ENCODE data around the gene GSTO2.

GSTO2 gene

DNA sequence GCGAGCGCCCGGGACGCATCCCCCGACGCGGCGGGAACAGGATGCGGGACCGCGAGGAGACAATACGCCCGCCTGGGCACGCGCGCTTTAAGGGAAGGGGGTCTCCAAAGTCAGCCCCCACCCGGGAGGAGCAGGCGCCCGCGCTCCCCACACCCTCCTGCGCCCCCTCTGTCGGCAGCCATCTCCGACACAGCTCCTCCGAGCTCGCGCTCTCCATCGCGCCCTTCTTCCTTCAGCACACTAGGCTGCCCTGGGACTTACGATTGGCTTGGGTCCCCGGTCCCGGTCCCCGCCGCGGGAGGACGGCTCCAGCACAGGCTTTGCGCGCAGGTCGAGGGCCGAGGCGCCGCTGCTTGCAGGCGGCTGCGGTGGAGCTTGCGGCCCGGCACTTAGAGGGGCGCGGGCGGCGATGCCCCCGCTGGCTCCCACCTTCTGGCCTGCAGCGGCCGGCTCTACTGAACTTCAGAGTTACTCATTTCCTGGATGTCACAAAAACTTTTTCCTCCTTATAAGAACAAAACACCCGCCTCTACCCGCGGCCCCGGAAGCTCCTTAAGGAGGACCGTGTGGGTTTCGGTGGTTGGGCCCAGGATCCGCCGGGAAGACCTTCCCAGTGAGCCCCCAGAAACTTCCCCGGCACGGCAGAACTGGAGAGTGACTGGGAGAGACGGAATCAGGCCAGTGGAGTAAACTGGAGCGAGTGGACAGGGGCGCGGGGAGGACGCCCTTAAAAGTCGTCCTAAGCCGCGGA is 69.2 kb downstream of the GSTO2 start, which contains the start of gene ITPRIP:
TSS of gene ITPRIP (minus strand) at position 481 of the 751 bp plus-strand sequence. CDS start 22,414 bp downstream, outside the sequence.
- DNase-seq = peak in 39 of 56 donors; percentile 32 to 82 (median 63)

DNA sequence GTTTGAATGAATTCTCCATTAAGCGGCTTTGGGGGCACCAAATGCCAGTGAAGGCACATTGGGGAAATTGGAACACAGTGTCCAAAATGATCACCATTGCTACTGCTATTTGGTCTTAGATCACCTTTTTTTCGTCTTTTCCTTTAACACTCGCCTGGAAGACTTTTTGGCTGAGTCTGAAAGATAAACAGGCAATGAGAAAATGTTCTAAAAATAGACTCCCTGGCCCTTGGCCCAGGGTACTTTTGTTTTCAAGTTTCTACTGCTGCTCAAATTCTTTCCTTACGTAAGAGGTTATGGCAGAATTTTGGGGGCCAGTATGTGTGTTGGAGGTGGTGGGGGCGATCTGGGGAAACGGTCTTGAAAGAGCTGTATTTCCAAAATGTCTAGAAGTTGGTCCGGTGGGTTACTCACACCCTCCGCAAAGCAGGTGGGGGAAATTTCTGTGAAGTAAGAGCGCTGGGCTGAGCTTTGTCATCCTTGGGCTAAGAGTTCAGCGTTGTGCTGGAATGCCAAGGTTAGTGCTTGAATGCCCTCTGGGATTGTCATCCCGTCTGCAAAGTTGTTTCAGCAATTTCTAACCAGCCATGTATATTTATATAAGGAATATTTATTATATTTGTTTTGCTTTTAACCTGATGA is 70.6 kb downstream of the GSTO2 start:
- peak in 2 of 56 donors; percentile 25 to 26 for DNase-seq

DNA sequence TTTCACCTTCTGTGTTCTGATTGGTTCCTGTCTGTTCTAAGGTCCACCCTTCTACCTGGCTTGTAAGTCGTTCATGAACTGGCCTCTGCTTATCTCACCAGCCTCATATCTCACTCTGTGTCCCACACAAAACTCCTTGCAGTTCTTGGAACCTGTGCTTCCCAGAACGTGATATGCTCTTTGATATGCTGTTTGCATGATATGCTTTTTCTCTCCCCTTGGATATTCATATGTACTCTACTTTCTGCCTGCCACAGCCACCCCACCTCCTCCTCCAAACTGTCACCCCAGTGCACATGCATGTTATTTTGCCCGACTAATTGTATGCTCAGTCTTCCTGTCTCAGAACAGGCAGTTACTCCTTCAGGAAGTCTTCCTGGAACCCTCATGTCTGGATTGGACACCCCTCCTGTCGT is 71.1 kb downstream of the GSTO2 start:
- DNase-seq = no peak

DNA sequence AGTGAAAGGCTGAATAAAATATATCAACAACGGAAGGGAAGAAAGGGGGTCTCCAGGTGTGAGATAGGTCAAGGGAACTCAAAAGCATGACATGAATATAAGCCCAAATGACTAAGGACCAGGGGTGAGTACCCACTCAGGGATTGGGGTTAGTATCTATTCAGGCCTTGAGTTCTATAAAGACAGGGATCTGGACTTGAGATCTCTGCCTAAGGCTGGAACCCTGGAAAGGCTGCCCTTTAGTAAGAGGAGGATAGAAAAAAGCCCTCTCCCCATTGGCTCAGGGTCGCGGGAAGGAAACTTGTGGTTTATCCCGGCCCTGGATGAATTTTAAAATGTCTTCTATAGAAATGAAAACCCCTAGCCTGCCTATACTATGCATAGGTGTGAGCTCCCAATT is 71.7 kb downstream of the GSTO2 start:
- DNase-seq = no peak

DNA sequence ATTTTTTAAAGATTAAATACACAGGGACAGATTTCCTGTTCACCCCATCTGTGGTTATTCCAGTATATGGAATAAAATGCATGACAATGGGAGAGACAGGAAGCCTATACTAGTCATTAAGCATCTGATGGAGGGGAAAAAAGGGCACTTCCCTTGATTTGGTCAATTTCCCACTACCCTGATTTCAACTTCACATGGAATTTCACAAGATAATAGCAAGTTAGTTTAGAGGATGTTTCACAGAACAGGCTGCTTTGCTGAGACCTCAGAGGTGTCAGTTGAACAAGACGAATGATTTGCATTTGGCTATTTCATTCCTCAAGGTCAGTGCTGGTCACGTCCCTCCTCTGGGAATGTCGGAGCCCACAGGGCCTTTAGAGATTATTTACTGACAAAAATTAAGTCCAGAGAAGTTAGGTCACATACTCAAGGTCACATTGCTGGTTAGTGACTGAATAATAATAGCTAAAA is 74.0 kb downstream of the GSTO2 start:
- no peak for DNase-seq

DNA sequence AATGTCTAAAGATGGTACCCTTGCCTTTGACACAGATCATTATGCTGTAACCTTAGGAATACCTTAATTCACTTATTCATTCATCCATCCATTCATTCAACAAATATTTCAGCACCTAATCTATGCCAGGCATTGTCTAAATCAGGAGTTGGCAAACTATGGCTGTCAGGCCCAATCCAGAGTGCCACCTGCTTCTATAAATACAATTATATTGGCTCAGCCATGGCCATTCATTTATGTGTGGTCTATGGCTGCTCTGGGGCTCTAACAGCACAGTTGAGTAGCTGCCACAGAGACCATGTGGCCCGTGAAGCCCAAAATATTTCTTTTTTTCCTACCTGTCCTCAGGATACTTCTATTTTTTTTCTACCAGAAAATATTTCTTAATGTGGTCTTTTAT is 75.2 kb downstream of the GSTO2 start:
- no peak for DNase-seq

DNA sequence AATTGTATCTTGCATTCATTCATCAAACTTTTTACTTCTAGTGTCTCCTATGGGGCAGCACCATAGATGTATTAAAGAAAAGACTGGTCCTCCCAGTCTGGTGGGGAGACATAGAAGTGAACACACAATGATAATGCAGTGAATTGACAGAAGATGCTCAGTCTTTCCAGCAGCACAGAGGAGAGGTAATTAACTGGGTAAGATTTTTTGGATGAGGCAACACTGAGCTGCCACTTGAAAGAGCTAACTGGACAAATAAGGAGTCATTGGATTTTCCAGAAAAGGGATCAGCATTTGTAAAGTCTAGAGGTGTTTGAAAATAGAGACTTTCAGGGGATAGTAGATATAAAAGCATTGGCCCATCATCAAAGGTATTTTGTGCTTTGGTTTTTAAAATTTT is 76.5 kb downstream of the GSTO2 start:
- DNase-seq = no peak

DNA sequence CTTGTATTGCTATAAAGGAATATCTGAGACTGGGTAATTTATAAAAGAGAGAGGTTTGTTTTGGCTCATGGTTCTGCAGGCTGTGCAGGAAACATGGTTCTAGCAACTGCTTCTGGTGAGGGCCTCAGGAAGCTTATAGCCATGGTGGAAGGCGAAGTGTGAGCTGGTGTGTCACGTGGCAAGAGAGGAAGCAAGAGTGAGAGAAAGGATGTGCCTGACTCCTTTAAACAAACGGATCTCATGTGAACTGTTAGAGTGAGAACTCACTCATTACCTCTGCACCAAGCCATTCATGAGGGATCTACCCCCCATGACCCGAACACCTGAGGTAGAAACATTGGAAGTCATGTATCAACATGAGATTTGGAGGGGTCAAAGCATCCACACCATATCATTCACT is 77.0 kb downstream of the GSTO2 start:
- no peak for DNase-seq

DNA sequence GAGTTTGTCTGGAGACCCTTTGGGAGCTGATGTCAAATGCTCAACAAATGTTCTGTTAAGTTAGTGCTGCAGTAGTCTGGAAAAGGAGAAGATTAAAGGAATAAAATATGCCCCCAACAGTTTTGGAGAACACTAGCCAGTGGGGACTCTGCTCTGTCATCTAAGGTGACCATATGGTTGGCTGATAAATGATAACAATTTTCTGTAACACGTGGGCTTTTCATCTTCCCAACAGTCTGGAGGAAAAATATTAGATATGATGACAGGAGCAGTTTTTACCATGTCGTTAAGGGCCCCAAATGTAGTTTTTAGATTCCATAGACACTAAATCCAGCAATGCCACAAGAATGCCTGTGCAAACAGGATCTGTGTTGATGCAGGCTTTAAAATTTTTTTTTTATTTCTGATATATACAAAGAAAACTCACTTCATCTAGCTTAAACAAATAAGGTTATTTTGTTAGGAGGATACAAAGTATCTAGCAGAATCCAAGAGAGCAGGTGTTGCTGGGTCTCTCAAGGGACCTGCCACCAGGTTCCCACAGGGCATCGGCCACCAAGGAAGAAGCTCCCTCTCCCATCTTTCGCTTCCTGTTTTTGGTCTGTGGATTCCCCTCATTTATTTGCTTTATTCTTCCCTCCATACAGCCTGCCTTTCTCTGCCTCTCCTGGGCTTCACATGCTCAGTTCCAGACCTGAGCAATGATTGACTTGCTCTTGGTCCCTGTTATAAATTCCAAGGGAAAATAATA is 78.5 kb downstream of the GSTO2 start:
- DNase-seq = no peak

DNA sequence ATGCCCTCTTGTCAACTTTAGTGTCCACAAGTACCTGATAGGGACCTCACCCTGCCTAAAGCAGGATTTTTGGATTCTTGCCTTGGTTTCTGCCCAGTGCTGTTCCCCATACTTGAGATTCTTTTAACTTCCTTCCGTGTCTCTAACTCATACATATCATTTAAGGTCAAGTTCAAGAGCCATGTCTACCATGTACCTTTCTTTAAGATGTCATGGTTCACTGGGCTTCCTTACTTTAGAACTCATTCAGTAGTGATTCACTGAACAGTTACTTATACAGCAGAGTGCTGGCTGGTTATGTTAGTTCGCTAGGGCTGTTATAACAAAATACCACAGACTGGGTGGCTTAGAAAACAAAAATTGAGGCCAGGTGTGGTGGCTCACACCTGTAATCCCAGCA is 79.6 kb downstream of the GSTO2 start:
- DNase-seq = no peak

DNA sequence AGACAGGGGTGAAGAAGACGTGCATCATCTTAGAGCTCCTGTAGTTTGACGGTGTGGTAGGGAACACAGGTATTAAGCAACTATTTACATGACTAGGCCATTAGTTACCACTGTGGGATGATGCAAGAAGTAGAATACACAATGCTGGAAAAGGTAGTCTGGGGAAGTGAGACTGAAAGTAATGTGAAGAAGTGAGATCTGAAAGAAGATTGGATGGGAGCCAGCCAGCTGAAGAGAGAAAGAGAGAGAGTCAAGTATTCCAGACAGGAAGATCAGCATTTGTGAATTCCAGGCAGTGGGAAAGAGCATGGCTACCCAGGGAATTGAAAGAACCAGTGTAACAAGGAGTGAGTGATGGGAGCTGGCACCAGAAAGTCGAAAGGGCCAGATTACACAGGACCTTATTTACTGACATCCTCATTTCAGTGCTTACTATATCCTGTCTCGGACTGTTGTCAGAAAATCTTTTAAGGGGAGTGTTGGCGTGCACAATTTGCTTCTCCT is 80.7 kb downstream of the GSTO2 start:
- no peak for DNase-seq

DNA sequence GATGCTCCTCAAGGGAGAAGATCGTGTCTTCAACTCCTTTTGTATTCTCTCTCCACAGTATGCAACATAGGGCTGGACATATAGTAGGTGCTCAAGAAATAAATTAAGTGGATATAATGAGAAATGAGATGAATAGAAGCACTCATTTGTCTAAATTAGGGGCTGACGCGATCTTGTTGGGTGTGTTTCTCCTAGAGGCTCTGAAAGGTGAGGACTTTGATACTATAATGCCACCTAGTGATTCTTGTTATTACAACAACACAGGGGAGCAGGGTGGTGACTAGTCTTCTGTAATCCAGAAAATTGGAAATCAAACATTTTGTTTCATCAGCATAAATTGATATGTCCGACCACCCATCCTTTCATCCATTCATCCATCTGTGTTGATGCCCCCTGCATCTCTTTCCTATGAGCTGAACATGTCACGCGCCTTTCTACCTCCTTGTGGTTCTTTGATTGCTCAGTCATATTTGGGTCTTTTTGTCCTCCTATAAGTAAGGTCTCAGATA is 81.2 kb downstream of the GSTO2 start:
- DNase-seq = peak in 2 of 56 donors; percentile 29 to 30

DNA sequence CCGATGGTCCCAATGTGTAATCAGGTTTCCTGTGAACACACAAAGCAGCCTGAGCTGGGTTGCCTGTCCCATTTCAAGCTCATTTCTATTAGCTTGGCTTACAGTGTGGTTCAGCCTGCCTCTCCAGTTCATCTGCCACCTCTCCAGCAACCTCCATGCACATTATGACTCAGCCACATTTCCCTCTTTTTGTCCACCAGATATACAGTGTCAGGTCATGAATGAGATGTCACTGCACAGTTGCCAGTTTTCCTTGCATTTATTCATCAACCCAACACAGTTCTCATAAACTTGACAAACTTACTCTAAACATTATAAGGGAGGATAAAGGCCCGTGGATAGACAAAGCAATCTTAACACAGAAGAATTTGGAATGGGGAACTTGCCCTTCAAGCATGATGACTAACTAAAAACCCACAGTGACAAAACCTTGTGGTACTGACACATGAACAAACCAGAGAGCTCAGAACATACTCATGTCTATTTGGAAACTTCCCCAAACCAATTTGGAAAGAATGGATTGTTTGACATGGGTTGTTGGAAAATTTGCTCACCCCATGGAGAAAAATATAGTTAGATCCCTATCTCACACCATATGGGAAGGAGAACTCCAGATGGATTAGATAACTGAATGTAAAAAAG is 82.2 kb downstream of the GSTO2 start:
- DNase-seq = no peak

DNA sequence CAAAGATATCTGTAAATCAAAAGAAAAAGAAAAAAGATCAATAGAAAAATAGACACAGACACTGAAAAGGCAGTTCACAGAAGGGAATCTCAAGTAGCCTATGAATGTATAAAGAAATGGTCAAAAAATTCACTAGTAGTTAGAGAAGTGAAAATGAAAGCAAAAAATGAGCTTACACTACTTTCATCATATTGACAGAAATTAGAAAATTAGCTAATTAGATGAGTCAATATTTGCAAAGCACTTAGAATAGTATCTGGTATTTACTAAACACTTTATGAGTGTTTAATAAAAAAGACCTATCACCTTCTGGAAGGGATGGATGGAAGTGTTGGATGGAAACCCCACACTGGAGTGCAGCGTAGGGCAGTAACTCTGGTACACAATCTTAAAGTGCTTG is 82.9 kb downstream of the GSTO2 start:
- DNase-seq = no peak

DNA sequence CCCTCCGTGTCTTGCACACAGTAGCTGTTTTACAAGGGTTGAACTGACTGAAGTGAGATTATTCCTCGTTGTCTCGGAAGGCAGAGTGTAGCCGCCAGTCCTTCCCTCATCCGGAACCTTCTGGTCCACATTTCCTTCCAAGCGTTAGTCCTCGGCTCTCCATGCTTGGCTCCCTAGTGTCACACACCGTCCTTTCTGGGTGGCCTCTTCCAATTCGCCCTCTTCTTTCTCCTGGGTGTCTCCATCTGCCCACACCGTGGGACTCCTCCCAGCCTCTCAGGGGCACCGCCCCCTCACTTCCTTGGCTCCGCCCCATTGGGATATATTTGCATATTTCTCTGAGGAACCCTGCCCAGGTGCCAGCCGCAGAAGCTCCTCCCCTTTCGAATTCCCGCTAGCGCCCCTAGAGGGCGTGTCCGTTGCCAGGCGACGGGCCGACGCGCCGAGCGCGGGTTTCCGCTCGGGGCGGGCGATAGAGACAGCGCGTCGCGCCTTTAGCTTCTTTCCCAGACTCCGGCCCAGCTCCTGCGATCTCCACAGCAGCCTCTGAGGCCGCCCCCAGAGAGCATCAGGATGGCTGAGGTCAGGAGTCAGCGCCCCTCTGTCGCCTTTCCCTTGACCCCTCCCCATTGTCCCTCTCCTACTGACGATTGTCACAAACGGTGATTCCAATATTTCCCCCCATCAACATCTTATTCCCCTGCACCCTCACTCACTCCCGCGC is 84.5 kb downstream of the GSTO2 start, which contains the start of gene CFAP58:
TSS of gene CFAP58 (plus strand) at position 509 of the 724 bp plus-strand sequence. CDS start at position 574, 65 bp downstream.
- peak in 55 of 56 donors; percentile 35 to 94 (median 80) for DNase-seq
